Small intestine (tissue), 7 donors: Measurements from ENCODE around the gene ANKRD22. TPM values are rescaled to one million over a fixed set of nuclear protein-coding genes. Genes with fewer than 3 reads are reported as not detected.

Experiments
- DNase-seq, 2 donors: peaks; one replicate each; pipeline versions ENCODE4 v3.0.0 to v3.0.0-alpha.2; 2013
- FAIRE-seq: peaks from 2 replicates; lab custom pipeline; 2012; peaks lifted over from hg19 to GRCh38; lab: Jason Lieb, UNC
- H3K27ac ChIP-seq, 3 donors: one replicate each; pipeline ENCODE4 v1.5.1; 2013; ENCODE audit warnings: low read length in 2 of 3, mild to moderate bottlenecking in 2 of 3, control low read depth in 1 of 3, inconsistent platforms in 1 of 3, low read depth in 1 of 3, moderate library complexity in 1 of 3
- H3K27me3 ChIP-seq, 3 donors: one replicate each; pipeline ENCODE4 v1.6.1; 2013; ENCODE audit warnings: low read length in 3 of 3, inconsistent platforms in 1 of 3; ENCODE audit not compliant: control insufficient read depth in 3 of 3, insufficient read depth in 3 of 3
- H3K36me3 ChIP-seq, 3 donors: one replicate each; pipeline ENCODE4 v1.6.1; 2013; ENCODE audit warnings: low read length in 3 of 3, inconsistent platforms in 1 of 3, low read depth in 1 of 3, mild to moderate bottlenecking in 1 of 3, moderate library complexity in 1 of 3; ENCODE audit not compliant: control insufficient read depth in 3 of 3, insufficient read depth in 2 of 3
- H3K4me1 ChIP-seq, 3 donors: one replicate each; pipeline ENCODE4 v1.6.1; 2013; ENCODE audit warnings: low read length in 2 of 3, inconsistent platforms in 1 of 3, low read depth in 1 of 3, mild to moderate bottlenecking in 1 of 3, moderate library complexity in 1 of 3; ENCODE audit not compliant: control insufficient read depth in 3 of 3, insufficient read depth in 2 of 3
- H3K4me3 ChIP-seq, 3 donors: one replicate each; pipeline ENCODE4 v1.5.1; 2013; ENCODE audit warnings: low read length in 3 of 3, control low read depth in 1 of 3, inconsistent platforms in 1 of 3, low read depth in 1 of 3, mild to moderate bottlenecking in 1 of 3, moderate library complexity in 1 of 3
- H3K9me3 ChIP-seq, 2 donors: one replicate each; pipeline ENCODE4 v1.6.1; 2013; ENCODE audit warnings: low read depth in 1 of 2, low read length in 1 of 2; ENCODE audit not compliant: control insufficient read depth in 2 of 2, insufficient read depth in 1 of 2
- WGBS, 3 donors: extraction: QIAGEN DNeasy Blood & Tissue Kit; methylation state at CpG; one replicate each; pipeline ENCODE4 v1.1.7; 2013; 5-methylcytosine and 5-hydroxymethylcytosine counted together
- polyA plus RNA-seq, 4 donors: library from polyadenylated mRNA; stranded (reverse) in 3 of 4; unstranded in 1 of 4; fragments of 200-250 nt in 3 of 4; fragments of 120-200 nt in 1 of 4; gene quantifications; one replicate each; pipeline versions ENCODE4 v1.2.1 to v1.2.3, GENCODE V29; 2013
- donor health status: healthy with polysubstance abuse.
- donor health status: control.
- donor health status: control.
- donor health status: Bipolar disorder and iron deficiency.
- donor health status: healthy.

ANKRD22 gene
- polyA plus RNA-seq, 4 donors: 0.81 to 8.5 (median 2.2) TPM

- FAIRE-seq (no peak), DNase-seq (no peak)
- H3K27ac ChIP-seq: no peak overlapping the region
- H3K27me3 ChIP-seq: no peaks in the 10 kb centered on the region
- no peaks in the 10 kb centered on the region for H3K36me3 ChIP-seq
- H3K9me3 ChIP-seq: no peaks in the 10 kb centered on the region
- no peak overlapping the region for H3K4me3 ChIP-seq
- no peaks in the 10 kb centered on the region for H3K4me1 ChIP-seq
Measured at GRCh38 chr10:88870089-88870488, 18.4 kb upstream of the ANKRD22 start.

- no peaks in the 10 kb centered on the region for H3K36me3 ChIP-seq
- no peaks in the 10 kb centered on the region for H3K4me1 ChIP-seq
- no peaks in the 10 kb centered on the region for H3K27me3 ChIP-seq
- no peak overlapping the region for H3K4me3 ChIP-seq
- H3K27ac ChIP-seq: no peak overlapping the region
- DNase-seq: no peak
- FAIRE-seq: no peak
- no peaks in the 10 kb centered on the region for H3K9me3 ChIP-seq
- WGBS, 3 donors: 92 to 100% (median 98%) methylated on average over 2 of the region's 2 CpGs
Measured at GRCh38 chr10:88866454-88866853, 14.8 kb upstream of the ANKRD22 start.

- 73 to 87% (median 79%) methylated on average over 4 of the region's 4 CpGs for WGBS, 3 donors
- H3K36me3 ChIP-seq: no peaks in the 10 kb centered on the region
- no peaks in the 10 kb centered on the region for H3K27me3 ChIP-seq
- H3K4me3 ChIP-seq: no peak overlapping the region
- FAIRE-seq (no peak), DNase-seq (peak; percentile 46 to 51)
- H3K4me1 ChIP-seq: no peaks in the 10 kb centered on the region
- no peak overlapping the region for H3K27ac ChIP-seq
- no peaks in the 10 kb centered on the region for H3K9me3 ChIP-seq
Measured at GRCh38 chr10:88865281-88865876, 13.7 kb upstream of the ANKRD22 start.

GRCh38 chr10:88861036-88861435 is 9.4 kb upstream of the ANKRD22 start:
- Histone ChIP-seq H3K36me3 (no peaks in the 10 kb centered on the region), H3K4me3 (no peak overlapping the region), H3K27me3 (no peaks in the 10 kb centered on the region), H3K9me3 (no peaks in the 10 kb centered on the region), H3K4me1 (peaks cover 0 to 12% (median 0%) of the 10 kb centered on the region in 3 donors), H3K27ac (no peak overlapping the region)
- DNase-seq (no peak), FAIRE-seq (no peak)
- WGBS, 3 donors: 42 to 90% (median 83%) methylated on average over 1 of the region's 1 CpG

GRCh38 chr10:88858491-88858890 is 6.8 kb upstream of the ANKRD22 start:
- no peaks in the 10 kb centered on the region for H3K27me3 ChIP-seq

GRCh38 chr10:88857831-88858230 is 6.2 kb upstream of the ANKRD22 start:
- no peak overlapping the region for H3K4me3 ChIP-seq
- H3K27ac ChIP-seq: peak overlapping the region in 1 of 3 donors; percentile 73
- no peaks in the 10 kb centered on the region for H3K9me3 ChIP-seq
- H3K4me1 ChIP-seq: peaks cover 0 to 12% (median 3%) of the 10 kb centered on the region in 3 donors
- no peaks in the 10 kb centered on the region for H3K36me3 ChIP-seq
- no peak for FAIRE-seq
- DNase-seq: no peak
- no peaks in the 10 kb centered on the region for H3K27me3 ChIP-seq

More at GRCh38 chr10:88858491-88858890, 6.8 kb upstream of the ANKRD22 start:
- Histone ChIP-seq H3K4me3 (no peak overlapping the region), H3K36me3 (no peaks in the 10 kb centered on the region), H3K27ac (peak overlapping the region in 1 of 3 donors; percentile 73), H3K4me1 (peaks cover 0 to 12% (median 3%) of the 10 kb centered on the region in 3 donors), H3K9me3 (no peaks in the 10 kb centered on the region)
- FAIRE-seq (no peak), DNase-seq (peak; percentile 42 to 82)
- WGBS, 3 donors: 12 to 50% (median 15%) methylated on average over 2 of the region's 2 CpGs

- FAIRE-seq (no peak), DNase-seq (no peak)
- WGBS, 3 donors: 10 to 38% (median 33%) methylated on average over 3 of the region's 3 CpGs
- H3K27ac ChIP-seq: no peak overlapping the region
- no peaks in the 10 kb centered on the region for H3K36me3 ChIP-seq
- no peak overlapping the region for H3K4me3 ChIP-seq
- no peaks in the 10 kb centered on the region for H3K9me3 ChIP-seq
- H3K27me3 ChIP-seq: no peaks in the 10 kb centered on the region
- peaks cover 0 to 21% (median 3%) of the 10 kb centered on the region in 3 donors for H3K4me1 ChIP-seq
Measured at GRCh38 chr10:88854684-88855083, 3.0 kb upstream of the ANKRD22 start.

- FAIRE-seq (no peak), DNase-seq (no peak)
- no peaks in the 10 kb centered on the region for H3K36me3 ChIP-seq
- no peak overlapping the region for H3K4me3 ChIP-seq
- no peak overlapping the region for H3K27ac ChIP-seq
- 61 to 73% (median 70%) methylated on average over 4 of the region's 4 CpGs for WGBS, 3 donors
- peaks cover 0 to 16% (median 6%) of the 10 kb centered on the region in 3 donors for H3K4me1 ChIP-seq
- no peaks in the 10 kb centered on the region for H3K27me3 ChIP-seq
- H3K9me3 ChIP-seq: no peaks in the 10 kb centered on the region
Measured at GRCh38 chr10:88853155-88853881, 1.7 kb upstream of the ANKRD22 start.
